ENCODE data around the gene ZEB2. TPM values are rescaled to one million over a fixed set of nuclear protein-coding genes. Genes with fewer than 3 reads are reported as not detected.

The ZEB2 gene
- total and polyA plus RNA-seq, 2 of the 8 experiments (the other 6 are each of a cell fraction or from before 2014, with no cell fraction given) = 0.38 TPM; not detected in 1

DNA sequence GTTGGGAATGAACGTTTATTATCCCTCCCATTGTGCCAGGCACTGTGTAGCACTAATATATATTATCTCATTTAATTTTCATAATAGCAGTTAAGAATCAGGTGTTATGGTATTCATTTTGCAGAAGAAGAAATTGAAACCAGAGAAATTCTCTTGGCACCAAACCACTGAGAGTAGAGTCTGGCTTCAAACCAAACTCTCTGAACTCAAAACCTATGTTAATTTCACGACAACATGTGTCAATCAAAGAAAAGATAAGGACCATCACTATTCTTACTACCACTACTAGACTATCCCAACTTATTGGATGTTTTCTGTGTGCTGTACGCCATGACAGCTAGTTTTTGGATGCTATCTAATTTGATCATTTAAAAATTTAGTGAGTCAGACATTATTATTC is 24.1 kb upstream of the ZEB2 start (continued):
- no peak for TF ChIP-seq RAD21 (IDR thresholded peaks at IDR 0.05 in 1 of 2, conservative IDR thresholded peaks at IDR 0.05 in 1 of 2; ENCODE audit: low read depth in 2 of 2, low read length in 2 of 2)
- no peak for TF ChIP-seq ZNF274 (IDR thresholded peaks at IDR 0.05; ENCODE audit: borderline replicate concordance, extremely low read depth, low read length)
- no peak for TF ChIP-seq SRF (IDR thresholded peaks at IDR 0.05; ENCODE audit: low read depth, low read length)
- TF ChIP-seq TAF7 (optimal IDR thresholded peaks at IDR 0.05; ENCODE audit: borderline replicate concordance, low read depth, low read length) = no peak
- TF ChIP-seq CBX5 (IDR thresholded peaks at IDR 0.05; ENCODE audit: low read depth, low read length) = no peak
